HepG2 (cell line): ENCODE data around the gene GPR152. TPM values are rescaled to one million over a fixed set of nuclear protein-coding genes. Genes with fewer than 3 reads are reported as not detected.

Experiments
- BRD4 ChIP-seq: sonication (generic); formaldehyde crosslinking; IDR thresholded peaks from 2 replicates; pipeline ENCODE4 v1.4.0; 2020; ENCODE audit warnings: missing genetic modification reagents
- BRF2 ChIP-seq: sonication (generic); formaldehyde crosslinking; IDR thresholded peaks from 2 replicates; pipeline ENCODE4 v1.8.1; 2022; ENCODE audit warnings: mild to moderate bottlenecking, missing genetic modification reagents
- CEBPG ChIP-seq: IDR thresholded peaks from 2 replicates; pipeline ENCODE4 v1.6.1; 2016
- CTCF ChIP-seq: sonication (generic); formaldehyde crosslinking; IDR thresholded peaks from 2 replicates; pipeline ENCODE4 v1.5.0; 2020; ENCODE audit warnings: mild to moderate bottlenecking, missing genetic modification reagents, moderate library complexity
- DNMT1 ChIP-seq: sonication (generic); formaldehyde crosslinking; IDR thresholded peaks from 2 replicates; pipeline ENCODE4 v1.5.1; 2020; ENCODE audit warnings: mild to moderate bottlenecking, missing genetic modification reagents
- ELF4 ChIP-seq: sonication (generic); formaldehyde crosslinking; IDR thresholded peaks from 2 replicates; pipeline ENCODE4 v1.5.0; 2020; ENCODE audit warnings: missing genetic modification reagents, mild to moderate bottlenecking, moderate library complexity, borderline replicate concordance
- FOSL1 ChIP-seq: sonication (generic); formaldehyde crosslinking; IDR thresholded peaks from 2 replicates; pipeline ENCODE4 v1.9.0; 2021; ENCODE audit warnings: missing genetic modification reagents, borderline replicate concordance
- HNRNPLL ChIP-seq: fragments of 200-400 bp; formaldehyde crosslinking; IDR thresholded peaks from 2 replicates; pipeline ENCODE4 v1.6.1; 2017; ENCODE audit warnings: mild to moderate bottlenecking, low read depth, low read length; ENCODE audit not compliant: poor library complexity, severe bottlenecking
- NCOA2 ChIP-seq: sonication (generic); formaldehyde crosslinking; IDR thresholded peaks from 2 replicates; pipeline ENCODE4 v1.8.0; 2022; ENCODE audit warnings: inconsistent platforms
- NFYB ChIP-seq: sonication (generic); formaldehyde crosslinking; IDR thresholded peaks from 2 replicates; pipeline ENCODE4 v1.4.0; 2020; ENCODE audit warnings: missing genetic modification reagents
- NR2C2 ChIP-seq: sonication (generic); formaldehyde crosslinking; IDR thresholded peaks from 2 replicates; pipeline ENCODE4 v1.4.0; 2020; ENCODE audit warnings: missing genetic modification reagents, mild to moderate bottlenecking, moderate library complexity, borderline replicate concordance
- PAF1 ChIP-seq: IDR thresholded peaks from 2 replicates; pipeline ENCODE4 v1.6.1; 2016; ENCODE audit warnings: missing genetic modification reagents, missing compliant biosample characterization
- PATZ1 ChIP-seq: sonication (generic); formaldehyde crosslinking; IDR thresholded peaks from 2 replicates; pipeline ENCODE4 v1.4.0; 2020; ENCODE audit warnings: missing genetic modification reagents
- SOX13 ChIP-seq, 3 experiments: fragments of 450-650 bp in 1 of 3; sonication (generic) in 1 of 3; formaldehyde crosslinking in 1 of 3; IDR thresholded peaks in 2 of 3; conservative IDR thresholded peaks in 1 of 3; 2 replicates each; pipeline versions ENCODE4 v1.5.0 to v1.6.1; 2016 to 2020; ENCODE audit warnings: antibody characterized with exemption in 1 of 3, mild to moderate bottlenecking in 1 of 3, missing compliant biosample characterization in 1 of 3, missing genetic modification reagents in 1 of 3, moderate library complexity in 1 of 3
- ZBTB43 ChIP-seq: sonication (generic); formaldehyde crosslinking; conservative IDR thresholded peaks from 2 replicates; pipeline ENCODE4 v1.4.0; 2020; ENCODE audit warnings: missing genetic modification reagents
- ZFX ChIP-seq: sonication (generic); formaldehyde crosslinking; IDR thresholded peaks from 2 replicates; pipeline ENCODE4 v1.4.0; 2020; ENCODE audit warnings: mild to moderate bottlenecking, low read depth, missing genetic modification reagents, moderate library complexity
- ZFY ChIP-seq: sonication (generic); formaldehyde crosslinking; IDR thresholded peaks from 2 replicates; pipeline ENCODE4 v1.4.0; 2020; ENCODE audit warnings: missing genetic modification reagents
- ZNF501 ChIP-seq: sonication (generic); formaldehyde crosslinking; IDR thresholded peaks from 2 replicates; pipeline ENCODE4 v1.5.1; 2020; ENCODE audit warnings: mild to moderate bottlenecking, moderate library complexity, missing genetic modification reagents
- ZNF563 ChIP-seq: sonication (generic); formaldehyde crosslinking; IDR thresholded peaks from 2 replicates; pipeline ENCODE4 v1.8.0; 2022; ENCODE audit warnings: mild to moderate bottlenecking, moderate library complexity, missing genetic modification reagents
- ZNF570 ChIP-seq: sonication (generic); formaldehyde crosslinking; IDR thresholded peaks from 2 replicates; pipeline ENCODE4 v1.4.0; 2020; ENCODE audit warnings: mild to moderate bottlenecking, missing genetic modification reagents, borderline replicate concordance
- ZNF616 ChIP-seq: sonication (generic); formaldehyde crosslinking; IDR thresholded peaks from 2 replicates; pipeline ENCODE4 v1.5.0; 2020; ENCODE audit warnings: low read depth, mild to moderate bottlenecking, missing genetic modification reagents
- ZNF670 ChIP-seq: sonication (generic); formaldehyde crosslinking; IDR thresholded peaks from 2 replicates; pipeline ENCODE4 v1.8.0; 2022; ENCODE audit warnings: mild to moderate bottlenecking, missing genetic modification reagents, borderline replicate concordance
- polyA plus RNA-seq, 8 experiments: library from polyadenylated mRNA; depleted of rRNA in 3 of 8; stranded (reverse) in 7 of 8; unstranded in 1 of 8; fragments of >200 nt; fragmentation: Illumina TruSeq in 4 of 8; extraction: Trizol in 4 of 8; gene quantifications; 2 replicates each; pipeline versions ENCODE4 v1.2.1 to v1.2.3, GENCODE V29; 2011 to 2016; ENCODE audit warnings: low read depth in 4 of 8, missing spikeins in 1 of 8, mixed read lengths in 1 of 8; ENCODE audit not compliant: insufficient read depth in 1 of 8
- total RNA-seq, 5 experiments: library from RNA; depleted of rRNA; stranded (reverse); fragments of >200 nt; fragmentation: Illumina TruSeq; extraction: Trizol; gene quantifications; 2 replicates each; pipeline ENCODE4 v1.2.3, GENCODE V29; 2016; ENCODE audit warnings: low read depth in 1 of 5

The GPR152 gene
- total and polyA plus RNA-seq, 2 of the 13 experiments (the other 11 are each of a cell fraction or from before 2014, with no cell fraction given) = not detected

GRCh38 chr11:67428052-67429001, 24.2 kb downstream of the GPR152 start, which contains the start of gene RPS6KB2 (continued):
- TF ChIP-seq PAF1 (no peak), DNMT1 (CRISPR knock-in tag) (no peak), PATZ1 (CRISPR knock-in tag) (peak; percentile 94), NFYB (CRISPR knock-in tag) (peak; percentile 36; the same call in 1 of the 2 replicates), ZNF616 (CRISPR knock-in tag) (no peak), FOSL1 (CRISPR knock-in tag) (peak; percentile 15; the same call in 1 of the 2 replicates), ZNF563 (CRISPR knock-in tag) (peak; percentile 16; the same call in 1 of the 2 replicates), NR2C2 (CRISPR knock-in tag) (peak; percentile 80; the same call in 1 of the 2 replicates), BRF2 (CRISPR knock-in tag) (no peak; the same call in 1 of the 2 replicates), ZBTB43 (CRISPR knock-in tag) (peak; percentile 56; the same call in 1 of the 2 replicates), ZFY (CRISPR knock-in tag) (peak; percentile 94), ZNF570 (CRISPR knock-in tag) (0 out of 2 replicates have a peak, but pooled peaks have one; percentile 56), CTCF (CRISPR knock-in tag) (no peak), ZFX (CRISPR knock-in tag) (peak; percentile 94), NCOA2 (peak; percentile 42; the same call in 1 of the 2 replicates), SOX13 (IDR thresholded peaks at IDR 0.05) (no peak), SOX13 (CRISPR knock-in tag; conservative IDR thresholded peaks at IDR 0.05 in 1 of 2, IDR thresholded peaks at IDR 0.05 in 1 of 2) (peak in 1 of 2 experiments; percentile 48; a peak in 2 of 4 replicates), ZNF501 (peak; percentile 82; the same call in 1 of the 2 replicates), ELF4 (CRISPR knock-in tag) (0 out of 2 replicates have a peak, but pooled peaks have one; percentile 35), BRD4 (CRISPR knock-in tag) (0 out of 2 replicates have a peak, but pooled peaks have one; percentile 62), HNRNPLL (peak; percentile 82), ZNF670 (CRISPR knock-in tag) (0 out of 2 replicates have a peak, but pooled peaks have one; percentile 36), CEBPG (CRISPR knock-in tag) (peak; percentile 92)
